Retina (tissue), 1 donor: ENCODE results near the gene WNT5B.

Source experiments
- DNase-seq: peaks from one replicate; pipeline ENCODE4 v3.0.0-alpha.2; 2016

The WNT5B gene

GRCh38 chr12:1628666-1629337 lies at the start of gene WNT5B:
TSS of gene WNT5B (plus strand) at chr12:1629231. CDS start at chr12:1631355, 2,124 bp downstream.
- DNase-seq: no peak

GRCh38 chr12:1579651-1580435 lies 49.2 kb upstream of the WNT5B start:
- DNase-seq: no peak

- peak; percentile 77 for DNase-seq
These were observed 48.5 kb upstream of the WNT5B start for GRCh38 chr12:1580526-1580925.

GRCh38 chr12:1581973-1582708 lies 46.9 kb upstream of the WNT5B start:
- no peak for DNase-seq

GRCh38 chr12:1582709-1583050 lies 46.4 kb upstream of the WNT5B start:
- no peak for DNase-seq

- peak; percentile 78 for DNase-seq
These were observed 45.5 kb upstream of the WNT5B start for GRCh38 chr12:1583421-1584078.

- peak; percentile 42 for DNase-seq
These were observed 44.7 kb upstream of the WNT5B start for GRCh38 chr12:1584326-1584725.

- no peak for DNase-seq
These were observed 41.0 kb upstream of the WNT5B start for GRCh38 chr12:1587927-1588574.

- no peak for DNase-seq
These were observed 40.5 kb upstream of the WNT5B start for GRCh38 chr12:1588575-1588947.

- peak; percentile 78 for DNase-seq
These were observed 38.6 kb upstream of the WNT5B start for GRCh38 chr12:1590221-1590979.

GRCh38 chr12:1591034-1591433 lies 38.0 kb upstream of the WNT5B start:
- DNase-seq: no peak

GRCh38 chr12:1591543-1591942 lies 37.5 kb upstream of the WNT5B start:
- no peak for DNase-seq

- DNase-seq: peak; percentile 79
These were observed 36.4 kb upstream of the WNT5B start for GRCh38 chr12:1592444-1593173.

GRCh38 chr12:1593174-1594005 lies 35.6 kb upstream of the WNT5B start:
- DNase-seq: peak; percentile 82

- DNase-seq: no peak
These were observed 35.1 kb upstream of the WNT5B start for GRCh38 chr12:1594006-1594260.

- DNase-seq: peak; percentile 93
These were observed 34.6 kb upstream of the WNT5B start, which contains the start of gene FBXL14 for GRCh38 chr12:1594261-1595025. TSS of gene FBXL14 (minus strand) at chr12:1594581. CDS start at chr12:1594066, 515 bp downstream.

GRCh38 chr12:1595026-1595561 lies 33.9 kb upstream of the WNT5B start:
- DNase-seq: no peak

- no peak for DNase-seq
These were observed 33.2 kb upstream of the WNT5B start for GRCh38 chr12:1595690-1596347.

GRCh38 chr12:1598757-1599156 lies 30.3 kb upstream of the WNT5B start:
- no peak for DNase-seq
